ENCODE results near the gene RAB26.

Gene RAB26

DNA sequence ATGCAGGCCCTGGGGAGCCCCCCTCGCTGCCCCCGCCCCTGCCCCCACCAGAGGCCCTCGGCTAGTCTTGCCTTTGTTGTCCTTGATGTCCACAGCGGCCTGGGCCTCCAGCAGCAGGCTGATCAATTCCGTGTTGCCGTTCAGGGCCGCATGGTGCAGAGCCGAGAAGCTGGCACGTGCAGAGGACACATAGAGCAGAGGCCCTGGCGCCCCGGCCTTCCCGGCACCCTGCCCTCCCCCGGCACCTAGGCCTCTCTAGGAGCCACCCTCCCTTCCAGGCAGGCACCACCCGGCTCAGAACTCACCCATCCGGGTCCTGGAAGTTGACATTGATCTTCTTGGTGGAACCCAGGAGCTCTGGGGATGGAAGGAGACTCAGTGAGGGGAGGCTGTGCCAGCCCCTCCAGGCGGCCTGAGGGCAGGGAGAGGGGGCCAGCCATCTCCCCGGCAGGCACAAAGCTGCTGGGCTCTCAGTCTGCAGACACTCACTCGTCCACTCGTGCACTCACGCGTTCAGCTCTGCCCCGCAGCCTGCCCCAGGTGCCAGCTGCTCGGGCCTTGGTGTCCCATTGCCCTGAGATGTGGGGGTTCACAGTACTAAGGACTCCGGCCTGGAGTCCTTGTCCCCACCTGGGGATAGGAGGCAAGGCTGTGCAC is 41.7 kb downstream of the RAB26 start:
- TF ChIP-seq, protein P1, sequence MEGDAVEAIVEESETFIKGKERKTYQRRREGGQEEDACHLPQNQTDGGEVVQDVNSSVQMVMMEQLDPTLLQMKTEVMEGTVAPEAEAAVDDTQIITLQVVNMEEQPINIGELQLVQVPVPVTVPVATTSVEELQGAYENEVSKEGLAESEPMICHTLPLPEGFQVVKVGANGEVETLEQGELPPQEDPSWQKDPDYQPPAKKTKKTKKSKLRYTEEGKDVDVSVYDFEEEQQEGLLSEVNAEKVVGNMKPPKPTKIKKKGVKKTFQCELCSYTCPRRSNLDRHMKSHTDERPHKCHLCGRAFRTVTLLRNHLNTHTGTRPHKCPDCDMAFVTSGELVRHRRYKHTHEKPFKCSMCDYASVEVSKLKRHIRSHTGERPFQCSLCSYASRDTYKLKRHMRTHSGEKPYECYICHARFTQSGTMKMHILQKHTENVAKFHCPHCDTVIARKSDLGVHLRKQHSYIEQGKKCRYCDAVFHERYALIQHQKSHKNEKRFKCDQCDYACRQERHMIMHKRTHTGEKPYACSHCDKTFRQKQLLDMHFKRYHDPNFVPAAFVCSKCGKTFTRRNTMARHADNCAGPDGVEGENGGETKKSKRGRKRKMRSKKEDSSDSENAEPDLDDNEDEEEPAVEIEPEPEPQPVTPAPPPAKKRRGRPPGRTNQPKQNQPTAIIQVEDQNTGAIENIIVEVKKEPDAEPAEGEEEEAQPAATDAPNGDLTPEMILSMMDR (IDR thresholded peaks at IDR 0.05; ENCODE audit: low read depth, low read length, missing control alignments) = no peak
- Histone ChIP-seq H3K27ac (no peak overlapping the region), H3K4me3 (ENCODE audit: low read depth, low read length) (no peak overlapping the region), H3K36me3 (replicated peaks) (no peaks in the 10 kb centered on the region), H3K27me3 (replicated peaks) (peaks cover 10% of the 10 kb centered on the region)
- no peak for DNase-seq
- in situ Hi-C loops (cut with HindIII; ENCODE audit: low pct_ligation_motif_present, low sequenced_read_pairs) = no loop called here

GRCh38 chr16:2190659-2191445 is 42.4 kb downstream of the RAB26 start:
- no peak overlapping the region for H3K4me3 ChIP-seq (ENCODE audit: low read depth, low read length)
- DNase-seq = no peak
- no peaks in the 10 kb centered on the region for H3K36me3 ChIP-seq (replicated peaks)
- TF ChIP-seq, protein P1 (IDR thresholded peaks at IDR 0.05; ENCODE audit: low read depth, low read length, missing control alignments) = no peak
- in situ Hi-C loops (cut with HindIII; ENCODE audit: low pct_ligation_motif_present, low sequenced_read_pairs) = no loop called here
- H3K27me3 ChIP-seq (replicated peaks) = peaks cover 17% of the 10 kb centered on the region
- H3K27ac ChIP-seq = no peak overlapping the region

DNA sequence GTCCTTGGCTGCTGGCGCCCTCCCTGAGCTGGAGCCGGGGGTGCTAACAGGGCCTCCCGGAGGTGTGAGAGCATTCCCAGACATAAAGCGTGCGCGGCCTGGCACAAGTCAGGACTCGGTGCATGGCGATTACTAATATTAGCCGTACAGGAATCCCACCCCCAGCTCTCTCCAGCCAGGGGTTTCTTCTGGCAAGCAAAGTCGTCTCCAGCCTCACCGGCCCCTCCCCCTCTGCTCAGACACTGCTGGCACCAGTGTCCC is 43.0 kb downstream of the RAB26 start:
- Histone ChIP-seq H3K27me3 (replicated peaks) (peaks cover 21% of the 10 kb centered on the region), H3K4me3 (ENCODE audit: low read depth, low read length) (no peak overlapping the region), H3K27ac (no peak overlapping the region), H3K36me3 (replicated peaks) (no peaks in the 10 kb centered on the region)
- TF ChIP-seq, protein P1 (IDR thresholded peaks at IDR 0.05; ENCODE audit: low read depth, low read length, missing control alignments) = no peak
- in situ Hi-C loops (cut with HindIII; ENCODE audit: low pct_ligation_motif_present, low sequenced_read_pairs) = no loop called here
- DNase-seq = no peak

DNA sequence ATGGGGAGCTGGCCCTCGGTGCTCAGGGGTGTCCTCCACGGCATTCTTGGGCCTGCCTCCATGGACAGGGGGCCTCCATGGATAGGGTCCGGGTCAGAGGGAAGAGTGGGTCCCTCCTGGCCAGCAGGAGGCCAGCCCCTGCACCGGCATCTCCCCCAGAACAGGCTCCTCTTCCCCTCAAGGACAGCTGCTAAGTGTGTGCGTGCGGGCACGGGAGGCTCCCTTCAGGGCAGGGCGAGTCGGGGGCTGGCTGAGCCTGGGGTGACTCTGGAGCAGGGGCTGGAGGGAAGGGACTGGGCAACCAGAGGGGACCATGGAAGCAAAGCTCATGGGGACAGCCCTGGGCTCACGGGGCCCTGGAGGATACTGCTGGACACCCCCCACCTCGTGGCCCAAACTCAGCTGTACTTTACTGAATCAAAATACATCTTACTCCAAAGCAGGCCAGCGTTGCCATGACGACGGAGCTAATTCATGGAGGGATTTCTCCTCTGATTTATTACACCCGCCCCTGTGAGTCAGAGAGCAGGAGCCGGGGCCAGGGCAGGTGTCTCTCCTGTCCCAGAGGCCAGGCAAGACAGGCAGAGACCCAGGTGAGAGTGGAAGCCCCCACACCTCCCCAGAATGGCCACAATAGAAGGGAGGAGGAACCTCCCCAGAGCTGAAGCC is 45.9 kb downstream of the RAB26 start:
- Histone ChIP-seq H3K27me3 (replicated peaks) (peaks cover 44% of the 10 kb centered on the region), H3K27ac (no peak overlapping the region), H3K4me3 (ENCODE audit: low read depth, low read length) (no peak overlapping the region), H3K36me3 (replicated peaks) (no peaks in the 10 kb centered on the region)
- peak; percentile 37 for DNase-seq
- TF ChIP-seq, protein P1 (IDR thresholded peaks at IDR 0.05; ENCODE audit: low read depth, low read length, missing control alignments) = no peak
- in situ Hi-C loops (cut with HindIII; ENCODE audit: low pct_ligation_motif_present, low sequenced_read_pairs) = no loop called here

- in situ Hi-C loops (cut with HindIII; ENCODE audit: low pct_ligation_motif_present, low sequenced_read_pairs) = no loop called here
- peak; percentile 12 for DNase-seq
- H3K27ac ChIP-seq = no peak overlapping the region
- H3K27me3 ChIP-seq (replicated peaks) = peaks cover 44% of the 10 kb centered on the region
- no peaks in the 10 kb centered on the region for H3K36me3 ChIP-seq (replicated peaks)
- TF ChIP-seq, protein P1 (IDR thresholded peaks at IDR 0.05; ENCODE audit: low read depth, low read length, missing control alignments) = peak; percentile 60
- H3K4me3 ChIP-seq (ENCODE audit: low read depth, low read length) = no peak overlapping the region
These were observed 46.5 kb downstream of the RAB26 start for GRCh38 chr16:2194852-2195321.
